ENCODE measurements around the gene TAS2R14. TPM values are rescaled to one million over a fixed set of nuclear protein-coding genes. Genes with fewer than 3 reads are reported as not detected.
A peak's percentile ranks its signal among the peaks of the same experiment; 100 is the strongest.

TAS2R14 gene
- total RNA-seq, 1 donor from 2014 or later = 2.0 TPM

DNA sequence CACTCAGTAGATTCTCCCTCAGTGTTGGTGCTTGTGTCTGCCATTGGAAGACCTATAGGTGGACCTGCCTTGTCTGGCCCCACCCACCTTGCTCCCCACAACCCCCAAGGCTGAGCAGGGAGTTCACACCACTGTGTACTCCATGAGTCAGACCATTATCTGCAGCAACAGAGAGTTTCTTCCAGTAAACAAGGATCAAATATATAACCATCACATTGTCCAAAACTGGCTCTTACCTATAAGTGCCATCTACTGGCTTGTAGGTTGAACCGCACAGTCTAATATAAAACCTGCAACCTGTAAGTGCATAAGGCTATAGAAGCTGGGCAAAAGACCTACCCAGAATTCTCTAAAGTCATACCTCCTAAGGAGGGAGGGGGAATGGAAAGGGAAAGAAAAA, 37.6 kb downstream of the TAS2R14 start:
- peak; percentile 17 for DNase-seq

DNA sequence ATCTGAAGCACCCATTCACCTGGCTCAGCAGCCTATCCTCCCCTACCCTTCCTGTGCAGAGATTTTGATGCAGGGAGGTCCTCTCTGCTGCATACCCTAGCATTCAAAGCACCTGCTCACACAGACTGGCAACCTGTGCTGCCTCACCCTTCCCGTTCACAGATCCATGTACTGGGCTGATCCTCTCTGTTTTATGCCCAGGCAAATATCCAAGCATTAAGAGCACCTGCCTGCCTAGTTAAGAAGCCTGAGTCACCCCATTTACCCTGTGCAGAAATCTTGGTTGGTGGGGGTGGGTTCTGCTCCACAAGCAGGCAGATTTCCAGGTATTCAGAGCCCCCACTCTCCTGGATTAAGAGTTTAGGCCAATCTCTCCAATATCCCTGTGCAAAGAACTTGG, 38.1 kb downstream of the TAS2R14 start:
- DNase-seq = no peak

DNA sequence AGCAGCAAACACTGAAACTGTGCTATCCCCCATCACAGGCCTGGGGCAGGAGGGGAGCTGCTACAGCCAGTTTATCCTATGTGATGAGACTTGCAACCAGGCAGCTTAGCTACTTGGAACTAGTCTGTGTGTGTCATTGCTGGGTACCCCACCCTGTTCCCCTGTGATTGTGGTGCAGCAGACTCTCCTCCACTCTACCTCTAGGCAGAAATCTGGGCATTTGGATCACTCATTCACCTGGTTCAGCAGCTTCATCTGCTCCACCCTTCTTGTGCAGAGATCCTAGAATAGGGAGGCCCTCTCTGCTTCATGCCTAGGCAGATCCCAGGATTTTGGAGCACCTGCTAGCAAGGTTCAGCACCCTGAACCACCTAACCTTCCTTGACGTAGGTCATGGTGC, 38.5 kb downstream of the TAS2R14 start:
- DNase-seq = no peak

DNA sequence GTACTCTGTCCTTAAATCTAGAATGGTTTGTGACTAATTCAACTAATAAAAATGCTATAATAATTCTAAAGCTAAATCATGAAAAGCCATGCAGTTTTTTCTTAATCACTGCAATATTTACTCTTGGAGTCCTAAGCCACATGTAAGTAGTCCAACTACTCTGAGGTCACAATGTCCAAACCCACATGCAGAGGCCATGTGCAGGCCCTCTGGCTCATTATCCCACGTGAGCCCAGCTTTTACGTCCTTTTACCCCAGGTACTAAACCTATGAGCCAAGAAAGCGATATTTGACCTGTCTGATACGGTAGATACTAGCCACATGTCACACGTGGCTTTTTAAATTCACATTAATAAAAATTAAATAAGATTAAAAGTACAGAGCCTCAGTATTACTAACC, 42.2 kb downstream of the TAS2R14 start:
- no peak for DNase-seq

DNA sequence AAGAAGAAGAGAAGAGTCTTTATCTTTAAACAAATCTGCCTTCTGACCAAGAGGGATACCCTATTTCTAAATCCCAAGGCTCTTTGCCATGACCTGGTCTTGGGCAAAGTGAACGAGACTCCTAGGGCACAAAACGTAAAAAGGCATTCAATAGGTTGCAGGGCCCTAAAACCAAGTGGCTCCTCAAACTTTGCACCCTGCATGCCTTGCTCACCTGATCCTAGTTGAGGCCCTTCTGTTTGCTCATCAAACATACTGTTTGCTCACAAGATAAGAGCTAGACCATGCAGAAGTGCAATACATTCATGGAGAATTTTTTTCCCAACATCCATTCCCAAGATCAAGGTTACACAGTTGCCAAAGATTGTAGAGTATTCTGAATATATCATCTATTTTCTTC, 47.1 kb downstream of the TAS2R14 start:
- DNase-seq = no peak

DNA sequence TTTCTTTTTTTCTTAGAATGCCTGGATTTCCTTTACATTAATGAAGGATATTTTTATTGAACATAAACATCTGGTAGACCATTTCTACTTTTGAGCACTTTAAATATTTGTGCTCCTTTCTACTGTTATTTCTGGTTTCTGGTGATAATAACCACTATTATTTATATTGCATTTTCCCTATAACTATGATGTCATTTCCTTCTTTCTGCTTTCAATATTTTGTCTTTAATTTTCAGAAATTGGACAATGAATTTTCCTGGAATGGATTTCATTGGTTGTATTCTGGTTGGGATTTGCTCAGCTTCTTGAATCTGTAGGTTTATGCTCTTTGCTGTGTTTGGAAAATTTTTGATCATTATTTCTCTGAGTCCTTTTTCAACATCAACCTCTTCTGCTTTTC, 49.8 kb downstream of the TAS2R14 start:
- no peak for DNase-seq

Other genes starting within 250 kb of the TAS2R14 start
- gene YBX3, start 215.9 kb downstream of the TAS2R14 start, total RNA-seq = 148 and 179 TPM in 2 replicates
- not detected in 2 replicates for gene TAS2R7, start 136.6 kb downstream of the TAS2R14 start, total RNA-seq
- not detected in 2 replicates for gene TAS2R8, start 132.0 kb downstream of the TAS2R14 start, total RNA-seq
- gene TAS2R9, start 129.1 kb downstream of the TAS2R14 start, total RNA-seq = not detected in 2 replicates
- 0.17 and 0.37 TPM in 2 replicates for gene TAS2R10, start 112.9 kb downstream of the TAS2R14 start, total RNA-seq
- 0.17 and 0.33 TPM in 2 replicates for gene PRR4, start 89.8 kb downstream of the TAS2R14 start, total RNA-seq
- gene PRH1, start 55.0 kb downstream of the TAS2R14 start, total RNA-seq = 11.2 and 12.8 TPM in 2 replicates
- gene TAS2R13, start 29.7 kb downstream of the TAS2R14 start, total RNA-seq = 0.84 and 1.0 TPM in 2 replicates
- not detected in 2 replicates for gene PRH2, start 10.0 kb downstream of the TAS2R14 start, total RNA-seq
- gene TAS2R50, start 47.6 kb upstream of the TAS2R14 start, total RNA-seq = 2.3 and 3.6 TPM in 2 replicates
- gene TAS2R20, start 59.0 kb upstream of the TAS2R14 start, total RNA-seq = 2.2 and 3.6 TPM in 2 replicates
- gene TAS2R19, start 83.4 kb upstream of the TAS2R14 start, total RNA-seq = 4.0 and 9.2 TPM in 2 replicates
- 3.8 and 6.8 TPM in 2 replicates for gene TAS2R31, start 92.1 kb upstream of the TAS2R14 start, total RNA-seq
- gene TAS2R46, start 123.0 kb upstream of the TAS2R14 start, total RNA-seq = 2.4 and 3.6 TPM in 2 replicates
- gene TAS2R43, start 153.1 kb upstream of the TAS2R14 start, total RNA-seq = 1.0 and 2.1 TPM in 2 replicates
- gene TAS2R30, start 195.4 kb upstream of the TAS2R14 start, total RNA-seq = 3.9 and 6.8 TPM in 2 replicates
- 6.6 and 7.4 TPM in 2 replicates for gene SMIM10L1, start 231.9 kb upstream of the TAS2R14 start, total RNA-seq
- gene TAS2R42, start 247.7 kb upstream of the TAS2R14 start, total RNA-seq = not detected in 2 replicates